Measurements from ENCODE around the gene SPIRE1.

The SPIRE1 gene

GRCh38 chr18:12657684-12658425 is at the start of gene SPIRE1:
Gene SPIRE1, minus strand, starts transcription at chr18:12658107. Its CDS starts 241 bp downstream, at chr18:12657866.
- DNase-seq (ENCODE audit: low read depth in 2 of 2) = no peak

GRCh38 chr18:12703664-12704063 is 45.8 kb upstream of the SPIRE1 start:
- DNase-seq (ENCODE audit: low read depth in 2 of 2) = peak in 1 of 2 experiments; percentile 0

- DNase-seq (ENCODE audit: low read depth in 2 of 2) = no peak
These were observed 45.2 kb upstream of the SPIRE1 start for GRCh38 chr18:12703096-12703567.

GRCh38 chr18:12702221-12703095 is 44.6 kb upstream of the SPIRE1 start, which contains the start of the genes CEP76 and PSMG2:
Gene CEP76, minus strand, starts transcription at chr18:12702723. Its CDS starts 175 bp downstream, at chr18:12702548.
Gene PSMG2, plus strand, starts transcription at chr18:12703042. Its CDS starts 66 bp downstream, at chr18:12703108.
- DNase-seq (ENCODE audit: low read depth in 2 of 2) = peak; percentile 75 to 77

- no peak for DNase-seq (ENCODE audit: low read depth in 2 of 2)
These were observed 43.3 kb upstream of the SPIRE1 start for GRCh38 chr18:12701161-12701560.

- DNase-seq (ENCODE audit: low read depth in 2 of 2) = no peak
These were observed 41.8 kb upstream of the SPIRE1 start for GRCh38 chr18:12699747-12700146.

GRCh38 chr18:12694032-12694431 is 36.1 kb upstream of the SPIRE1 start:
- no peak for DNase-seq (ENCODE audit: low read depth in 2 of 2)

- DNase-seq (ENCODE audit: low read depth in 2 of 2) = no peak
These were observed 34.3 kb upstream of the SPIRE1 start for GRCh38 chr18:12692206-12692605.

GRCh38 chr18:12689256-12689850 is 31.4 kb upstream of the SPIRE1 start:
- no peak for DNase-seq (ENCODE audit: low read depth in 2 of 2)

GRCh38 chr18:12686100-12686499 is 28.2 kb upstream of the SPIRE1 start:
- no peak for DNase-seq (ENCODE audit: low read depth in 2 of 2)

GRCh38 chr18:12679183-12679786 is 21.4 kb upstream of the SPIRE1 start:
- peak in 1 of 2 experiments; percentile 40 for DNase-seq (ENCODE audit: low read depth in 2 of 2)

- no peak for DNase-seq (ENCODE audit: low read depth in 2 of 2)
These were observed 10.1 kb upstream of the SPIRE1 start for GRCh38 chr18:12668041-12668440.

GRCh38 chr18:12659904-12660605 is 2.1 kb upstream of the SPIRE1 start:
- peak in 1 of 2 experiments; percentile 47 for DNase-seq (ENCODE audit: low read depth in 2 of 2)

- no peak for DNase-seq (ENCODE audit: low read depth in 2 of 2)
These were observed 675 bp upstream of the SPIRE1 start for GRCh38 chr18:12658426-12659138.

- no peak for DNase-seq (ENCODE audit: low read depth in 2 of 2)
These were observed 796 bp downstream of the SPIRE1 start for GRCh38 chr18:12656938-12657683.

GRCh38 chr18:12656605-12656937 is 1.3 kb downstream of the SPIRE1 start:
- no peak for DNase-seq (ENCODE audit: low read depth in 2 of 2)

GRCh38 chr18:12654971-12655370 is 2.9 kb downstream of the SPIRE1 start:
- no peak for DNase-seq (ENCODE audit: low read depth in 2 of 2)

GRCh38 chr18:12652861-12653401 is 5.0 kb downstream of the SPIRE1 start:
- DNase-seq (ENCODE audit: low read depth in 2 of 2) = no peak

- no peak for DNase-seq (ENCODE audit: low read depth in 2 of 2)
These were observed 6.3 kb downstream of the SPIRE1 start for GRCh38 chr18:12651651-12652050.
